Vagina (tissue), 2 donors: Measurements from ENCODE around the gene RGS3. TPM values are rescaled to one million over a fixed set of nuclear protein-coding genes. Genes with fewer than 3 reads are reported as not detected.

Source experiments
- DNase-seq, 2 donors: peaks; one replicate each; pipeline ENCODE4 v3.0.0-alpha.2; 2017; ENCODE audit errors: extremely low spot score in 2 of 2
- H3K27ac ChIP-seq: fragments of 200-600 bp; sonication (generic); one replicate; pipeline ENCODE4 v1.5.1; 2019
- H3K27me3 ChIP-seq: fragments of 200-600 bp; sonication (generic); one replicate; pipeline ENCODE4 v1.5.1; 2019
- H3K36me3 ChIP-seq, 2 donors: fragments of 200-600 bp; sonication (generic); one replicate each; pipeline ENCODE4 v1.5.1; 2017 to 2019
- H3K4me1 ChIP-seq: fragments of 200-600 bp; sonication (generic); one replicate; pipeline ENCODE4 v1.5.1; 2019
- H3K4me3 ChIP-seq, 2 donors: fragments of 200-600 bp; sonication (generic); 1 replicate in 1 of 2; 2 replicates in 1 of 2; pipeline ENCODE4 v1.5.1; 2016 to 2019
- H3K9me3 ChIP-seq: fragments of 200-600 bp; sonication (generic); one replicate; pipeline ENCODE4 v1.5.1; 2019
- CTCF ChIP-seq, 3 experiments: fragments of 450-650 bp in 2 of 3; fragments of 200-600 bp in 1 of 3; sonication (generic) in 1 of 3; IDR thresholded peaks; one replicate each; pipeline ENCODE4 v1.5.1; 2017 to 2019; ENCODE audit warnings: antibody characterized with exemption in 3 of 3, mild to moderate bottlenecking in 2 of 3, moderate library complexity in 2 of 3
- POLR2A ChIP-seq, 2 donors: fragments of 450-650 bp; IDR thresholded peaks; one replicate each; pipeline ENCODE4 v1.6.1; 2017; ENCODE audit warnings: antibody characterized with exemption in 2 of 2, mild to moderate bottlenecking in 2 of 2, moderate library complexity in 2 of 2
- POLR2AphosphoS5 ChIP-seq, 2 donors: sonication (generic); formaldehyde crosslinking; IDR thresholded peaks; one replicate each; pipeline ENCODE4 v1.9.0; 2017; ENCODE audit warnings: antibody characterized with exemption in 2 of 2, mild to moderate bottlenecking in 2 of 2, low read depth in 1 of 2; ENCODE audit not compliant: insufficient read depth in 1 of 2
- intact Hi-C: fragments of 100-400 bp; cut with DNase I; formaldehyde crosslinking; loops from one replicate; pipeline ENCODE4 v1.15.1; 2023
- total RNA-seq: library from RNA; depleted of rRNA; stranded (reverse); fragments of >200 nt; gene quantifications from one replicate; pipeline ENCODE4 v1.2.3, GENCODE V29; 2016

RGS3 gene
- total RNA-seq, 1 donor from 2014 or later: 27.0 TPM

- Histone ChIP-seq H3K9me3 (no peaks in the 10 kb centered on the region), H3K27ac (no peak overlapping the region), H3K36me3 (no peaks in the 10 kb centered on the region), H3K4me3 (no peak overlapping the region), H3K27me3 (no peaks in the 10 kb centered on the region), H3K4me1 (peaks cover 52% of the 10 kb centered on the region)
- TF ChIP-seq POLR2A (IDR thresholded peaks at IDR 0.05): no peak
- no peak for TF ChIP-seq CTCF (IDR thresholded peaks at IDR 0.05)
- no peak for TF ChIP-seq POLR2AphosphoS5 (IDR thresholded peaks at IDR 0.05; ENCODE audit: insufficient read depth in 1 of 2, low read depth in 1 of 2)
- DNase-seq: no peak
- intact Hi-C loops: no loop called here
Measured at GRCh38 chr9:113612216-113612747, 148.8 kb downstream of the RGS3 start.

DNA sequence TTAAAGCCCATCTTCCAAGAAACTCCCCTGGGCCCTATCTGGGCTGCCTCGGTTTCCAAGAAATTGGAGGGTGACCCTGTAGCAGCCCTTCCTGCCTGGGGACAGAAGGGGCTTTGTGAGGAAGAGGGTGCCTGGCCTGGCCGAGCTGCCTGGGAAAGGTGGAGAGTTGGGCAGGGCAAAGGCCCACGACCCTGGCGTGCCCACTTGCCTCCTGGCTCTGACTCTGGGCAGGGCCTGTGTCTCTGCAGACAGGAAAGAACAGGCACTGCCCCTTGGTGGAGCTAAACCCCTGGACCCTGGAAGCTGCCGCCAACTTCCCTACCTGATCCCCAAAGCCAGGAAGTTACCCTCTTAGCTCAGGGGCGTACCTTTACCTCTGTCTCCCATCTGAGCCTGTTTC is 149.3 kb downstream of the RGS3 start:
- H3K36me3 ChIP-seq: no peaks in the 10 kb centered on the region
- intact Hi-C loops: no loop called here
- no peak overlapping the region for H3K4me3 ChIP-seq
- H3K27ac ChIP-seq: no peak overlapping the region
- no peaks in the 10 kb centered on the region for H3K27me3 ChIP-seq
- no peaks in the 10 kb centered on the region for H3K9me3 ChIP-seq
- no peak for DNase-seq
- H3K4me1 ChIP-seq: peaks cover 54% of the 10 kb centered on the region
- TF ChIP-seq POLR2A (IDR thresholded peaks at IDR 0.05) (no peak), POLR2AphosphoS5 (IDR thresholded peaks at IDR 0.05; ENCODE audit: insufficient read depth in 1 of 2, low read depth in 1 of 2) (no peak), CTCF (IDR thresholded peaks at IDR 0.05) (no peak)

DNA sequence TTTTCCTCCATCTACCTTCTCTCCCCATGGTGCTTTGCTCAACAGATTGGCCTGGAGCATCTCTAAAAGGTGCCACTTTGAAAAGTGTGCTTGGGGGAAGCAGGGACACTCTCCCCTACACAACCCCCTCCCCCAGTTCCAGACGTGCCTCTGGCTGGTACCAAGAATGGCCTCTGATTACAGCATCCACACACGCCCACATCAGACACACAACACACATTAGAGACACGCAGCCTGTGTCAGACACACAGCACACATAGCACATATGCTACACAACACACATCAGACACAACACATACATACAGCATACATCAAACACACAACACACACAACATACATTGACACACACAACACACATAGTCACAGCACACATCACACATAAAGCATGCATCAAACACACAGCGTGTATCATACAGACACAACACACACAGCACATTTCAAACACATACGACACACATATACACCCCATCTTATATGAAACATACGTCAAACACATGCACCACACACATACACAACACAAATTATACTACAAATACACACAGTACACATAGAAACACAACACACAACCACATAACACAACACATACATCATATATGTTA is 150.4 kb downstream of the RGS3 start:
- intact Hi-C loops: no loop called here
- TF ChIP-seq POLR2A (IDR thresholded peaks at IDR 0.05) (no peak), CTCF (IDR thresholded peaks at IDR 0.05) (no peak), POLR2AphosphoS5 (IDR thresholded peaks at IDR 0.05; ENCODE audit: insufficient read depth in 1 of 2, low read depth in 1 of 2) (no peak)
- Histone ChIP-seq H3K27me3 (no peaks in the 10 kb centered on the region), H3K36me3 (no peaks in the 10 kb centered on the region), H3K4me3 (no peak overlapping the region), H3K9me3 (no peaks in the 10 kb centered on the region), H3K27ac (peak overlapping the region; percentile 84), H3K4me1 (peaks cover 53% of the 10 kb centered on the region)
- DNase-seq: no peak

GRCh38 chr9:113614843-113615648 is 151.5 kb downstream of the RGS3 start:
- Histone ChIP-seq H3K9me3 (no peaks in the 10 kb centered on the region), H3K27ac (peak overlapping the region; percentile 84), H3K4me3 (no peak overlapping the region), H3K27me3 (no peaks in the 10 kb centered on the region), H3K36me3 (no peaks in the 10 kb centered on the region), H3K4me1 (peaks cover 48% of the 10 kb centered on the region)
- intact Hi-C loops: no loop called here
- TF ChIP-seq CTCF (IDR thresholded peaks at IDR 0.05): no peak
- TF ChIP-seq POLR2AphosphoS5 (IDR thresholded peaks at IDR 0.05; ENCODE audit: insufficient read depth in 1 of 2, low read depth in 1 of 2): peak; percentile 14 to 47
- DNase-seq: no peak

DNA sequence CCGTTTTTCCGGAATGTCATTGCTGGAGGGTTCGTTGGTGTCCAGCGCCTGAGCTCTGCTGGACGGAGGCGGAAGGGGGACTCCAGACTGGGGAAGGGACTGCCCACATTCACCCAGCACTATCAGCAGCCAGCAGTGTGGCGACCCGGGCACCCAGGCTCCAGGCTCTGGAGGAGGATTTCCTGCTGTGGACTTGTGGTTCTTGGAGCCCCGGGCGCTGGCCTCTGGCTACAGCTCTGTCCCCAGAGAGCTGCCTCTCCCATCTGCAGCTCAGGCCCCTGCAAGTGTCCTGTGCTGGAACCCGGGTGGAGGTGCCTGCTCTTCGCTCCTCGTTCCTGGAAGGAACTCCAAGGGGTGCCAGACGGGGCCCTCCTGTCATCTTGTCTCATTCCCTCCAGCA is 152.6 kb downstream of the RGS3 start:
- peak overlapping the region; percentile 84 for H3K27ac ChIP-seq
- peak in 1 of 2 donors; percentile 85 for DNase-seq
- H3K9me3 ChIP-seq: no peaks in the 10 kb centered on the region
- peaks cover 54% of the 10 kb centered on the region for H3K4me1 ChIP-seq
- H3K4me3 ChIP-seq: no peak overlapping the region
- no peak for TF ChIP-seq POLR2AphosphoS5 (IDR thresholded peaks at IDR 0.05; ENCODE audit: insufficient read depth in 1 of 2, low read depth in 1 of 2)
- no peak for TF ChIP-seq CTCF (IDR thresholded peaks at IDR 0.05)
- TF ChIP-seq POLR2A (IDR thresholded peaks at IDR 0.05): no peak
- intact Hi-C loops: no loop called here
- H3K36me3 ChIP-seq: no peaks in the 10 kb centered on the region
- no peaks in the 10 kb centered on the region for H3K27me3 ChIP-seq
